GM19035 (cell line): ENCODE measurements around the gene TENT5C.
"Not testable (repeated sequence)": the region's sequence is repeated elsewhere in the genome, so short reads cannot be mapped to it uniquely, and the experiment has no call there.

Source experiments
- ATAC-seq: cut with Tn5 transposase; IDR thresholded peaks from one replicate; pipeline ENCODE4 v1.9.1; 2021; ENCODE audit not compliant: unreplicated experiment

The TENT5C gene

DNA sequence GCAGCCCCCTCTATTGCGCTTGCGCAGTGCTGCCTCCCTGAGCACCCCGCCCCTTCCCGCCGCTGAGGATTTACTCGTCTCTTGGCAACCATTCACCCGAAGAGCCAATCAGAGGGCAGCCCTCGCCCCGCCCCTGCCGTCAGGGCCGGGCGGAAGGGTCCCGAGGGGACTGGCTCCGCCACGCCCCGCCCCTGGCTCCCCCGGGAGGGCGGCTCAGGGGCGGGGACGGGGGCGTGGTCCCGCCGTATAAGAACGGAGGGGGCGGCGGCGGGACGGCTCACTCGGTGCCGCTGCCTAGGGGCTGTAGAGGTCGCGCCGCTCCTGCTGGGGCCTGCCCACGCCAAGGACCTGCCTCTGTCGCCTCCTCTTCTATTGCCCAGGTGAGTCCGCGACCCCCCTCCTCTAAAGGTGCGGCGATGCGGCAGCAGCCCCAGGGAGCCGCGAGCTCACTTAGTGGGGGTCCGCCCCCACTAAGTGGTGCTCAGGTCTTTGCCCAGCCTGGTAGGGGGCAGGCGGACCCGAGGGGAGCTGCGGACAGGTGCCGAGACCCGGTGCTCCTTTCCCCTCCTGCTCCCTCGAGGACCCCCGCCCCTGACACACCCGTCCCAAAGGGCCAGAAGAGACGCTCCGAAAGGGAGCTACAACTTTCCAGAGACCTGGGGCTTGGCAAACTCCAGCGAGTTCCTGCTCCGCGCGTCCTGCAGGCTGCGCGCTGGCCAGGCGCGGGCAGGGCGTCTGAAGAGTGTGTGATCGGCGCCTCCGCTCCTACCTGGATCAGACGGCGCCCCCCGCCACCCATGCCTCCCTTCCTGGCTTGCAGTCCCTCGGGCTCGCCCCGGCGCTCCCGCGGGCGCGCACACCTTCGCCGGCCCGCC, at the start of gene TENT5C:
Gene TENT5C, plus strand, starts transcription at position 275 of the 875 bp plus-strand sequence. CDS start 16,821 bp downstream, outside the sequence.
- peak; percentile 91 for ATAC-seq

DNA sequence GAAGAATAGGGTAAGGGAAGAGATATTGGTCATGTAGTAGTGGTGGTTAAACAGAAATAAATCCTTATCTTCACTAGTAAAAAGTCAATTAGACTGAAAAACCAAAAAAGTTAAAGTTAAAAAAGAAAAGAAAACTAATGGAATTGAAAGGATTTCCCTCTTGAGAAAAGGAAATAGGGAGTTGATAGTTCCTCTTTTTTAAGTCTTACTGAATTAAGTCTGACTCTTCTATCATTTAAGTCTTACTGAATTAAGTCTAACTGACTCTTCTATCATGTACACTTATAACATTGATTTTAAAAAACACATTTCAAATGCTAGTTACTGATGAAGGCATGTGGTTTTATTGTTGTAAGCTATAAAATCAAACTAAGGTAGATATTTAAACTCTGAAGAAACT, 49.5 kb upstream of the TENT5C start:
- ATAC-seq: no peak

DNA sequence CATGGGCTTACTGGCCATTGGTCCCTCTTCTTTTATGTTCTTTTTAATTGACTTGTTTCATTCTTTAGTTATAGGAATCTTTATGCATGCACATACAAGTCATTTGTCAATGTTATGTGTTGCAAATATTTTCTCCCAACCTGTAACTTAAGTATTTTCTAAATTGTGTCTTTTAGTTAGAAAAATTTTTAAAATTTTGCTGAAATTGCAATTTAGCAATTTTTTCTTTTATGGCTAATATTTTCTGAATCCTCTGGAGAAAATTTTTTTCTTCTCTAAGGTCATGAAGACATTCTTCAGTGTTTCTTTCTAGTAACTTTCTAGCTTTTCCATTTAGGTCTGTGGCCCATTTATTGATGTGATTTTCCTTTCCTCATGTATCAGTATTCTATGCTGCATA, 48.9 kb upstream of the TENT5C start:
- ATAC-seq: no peak

DNA sequence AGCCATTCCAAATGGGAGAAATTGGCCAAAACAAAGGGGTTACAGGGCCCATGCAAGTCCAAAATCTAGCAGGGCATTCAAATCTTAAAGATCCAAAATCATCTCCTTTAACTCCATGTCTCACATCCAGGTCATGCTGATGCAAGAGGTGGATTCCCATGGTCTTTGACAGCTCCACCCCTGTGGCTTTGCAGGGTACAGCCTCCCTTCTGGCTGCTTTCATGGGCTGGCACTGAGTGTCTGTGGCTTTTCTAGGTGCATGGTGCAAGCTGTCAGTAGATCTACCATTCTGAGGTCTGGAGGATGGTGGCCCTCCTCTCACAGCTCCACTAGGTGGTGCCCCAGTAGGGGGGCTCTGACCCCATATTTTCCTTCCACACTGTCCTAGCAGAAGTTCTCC, 47.4 kb upstream of the TENT5C start:
- not testable (repeated sequence) for ATAC-seq

DNA sequence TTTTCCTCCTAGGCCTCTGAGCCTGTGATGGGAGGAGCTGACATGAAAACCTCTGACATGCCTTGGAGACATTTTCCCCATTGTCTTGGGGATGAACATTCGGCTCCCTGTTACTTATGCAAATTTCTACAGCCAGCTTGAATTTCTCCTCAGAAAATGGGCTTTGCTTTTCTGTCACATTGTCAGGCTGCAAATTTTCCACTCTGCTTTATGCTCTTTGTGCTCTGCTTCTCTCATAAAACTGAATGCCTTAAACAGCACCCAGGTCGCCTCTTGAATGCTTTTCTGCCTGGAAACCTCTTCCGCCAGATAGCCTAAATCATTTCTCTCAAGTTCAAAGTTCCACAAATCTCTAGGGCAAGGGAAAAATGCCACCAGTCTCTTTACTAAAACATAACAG, 46.7 kb upstream of the TENT5C start:
- ATAC-seq: no peak

DNA sequence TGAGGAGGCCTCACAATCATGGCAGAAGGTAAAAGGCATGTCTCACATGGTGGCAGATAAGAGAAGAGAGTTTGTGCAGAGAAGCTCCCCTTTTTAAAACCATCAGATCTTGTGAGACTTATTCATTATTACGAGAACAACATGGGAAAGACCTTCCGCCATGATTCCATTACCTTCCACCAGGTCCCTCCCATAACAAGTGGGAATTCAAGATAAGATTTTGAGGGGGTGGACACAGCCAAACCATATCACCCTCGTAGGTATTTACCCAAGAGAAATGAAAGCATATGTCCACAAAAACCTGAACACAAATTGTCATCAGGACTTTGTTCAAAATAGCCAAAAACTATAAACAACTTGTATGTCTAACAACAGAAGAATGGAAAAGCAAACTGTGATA, 45.9 kb upstream of the TENT5C start:
- no peak for ATAC-seq

DNA sequence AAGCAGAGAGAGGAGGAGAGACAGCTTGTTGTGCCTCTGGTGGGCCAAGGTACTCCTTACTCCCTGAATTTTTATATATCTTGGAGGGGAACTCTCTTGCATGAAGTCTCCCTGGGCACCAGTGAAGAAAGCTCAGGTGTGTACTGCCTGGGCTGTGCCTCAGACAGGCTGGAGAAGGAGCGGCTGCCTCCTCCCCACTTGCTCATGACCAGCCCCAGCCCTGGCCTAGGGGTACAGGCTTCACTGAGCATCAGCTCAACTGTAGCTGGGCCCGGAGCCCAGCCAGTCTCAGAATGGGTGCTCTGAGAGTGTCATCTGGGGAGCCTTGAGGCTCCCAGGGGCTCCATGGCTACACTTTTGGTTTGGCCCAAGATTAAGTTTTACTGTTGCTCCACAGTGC, 44.8 kb upstream of the TENT5C start:
- no peak for ATAC-seq

DNA sequence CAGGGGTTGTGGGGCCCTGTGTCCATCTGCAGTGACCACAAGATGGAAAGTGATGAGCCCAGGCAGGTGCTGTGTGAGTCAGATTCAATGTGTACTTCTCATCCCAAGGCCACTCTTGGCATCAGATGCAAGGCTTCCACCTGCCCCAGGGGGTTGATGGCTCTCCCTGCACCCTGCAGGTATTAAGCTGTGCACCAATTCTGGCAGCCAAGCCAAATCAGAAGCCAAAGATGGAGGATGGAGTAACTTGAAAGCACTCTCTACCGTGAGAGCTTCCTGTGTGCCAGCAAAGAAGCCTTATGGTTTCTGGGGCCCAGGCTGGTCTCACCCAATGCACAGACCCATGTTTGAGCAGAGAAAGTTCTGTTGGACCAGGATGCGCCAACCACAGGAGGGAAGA, 44.3 kb upstream of the TENT5C start:
- no peak for ATAC-seq

DNA sequence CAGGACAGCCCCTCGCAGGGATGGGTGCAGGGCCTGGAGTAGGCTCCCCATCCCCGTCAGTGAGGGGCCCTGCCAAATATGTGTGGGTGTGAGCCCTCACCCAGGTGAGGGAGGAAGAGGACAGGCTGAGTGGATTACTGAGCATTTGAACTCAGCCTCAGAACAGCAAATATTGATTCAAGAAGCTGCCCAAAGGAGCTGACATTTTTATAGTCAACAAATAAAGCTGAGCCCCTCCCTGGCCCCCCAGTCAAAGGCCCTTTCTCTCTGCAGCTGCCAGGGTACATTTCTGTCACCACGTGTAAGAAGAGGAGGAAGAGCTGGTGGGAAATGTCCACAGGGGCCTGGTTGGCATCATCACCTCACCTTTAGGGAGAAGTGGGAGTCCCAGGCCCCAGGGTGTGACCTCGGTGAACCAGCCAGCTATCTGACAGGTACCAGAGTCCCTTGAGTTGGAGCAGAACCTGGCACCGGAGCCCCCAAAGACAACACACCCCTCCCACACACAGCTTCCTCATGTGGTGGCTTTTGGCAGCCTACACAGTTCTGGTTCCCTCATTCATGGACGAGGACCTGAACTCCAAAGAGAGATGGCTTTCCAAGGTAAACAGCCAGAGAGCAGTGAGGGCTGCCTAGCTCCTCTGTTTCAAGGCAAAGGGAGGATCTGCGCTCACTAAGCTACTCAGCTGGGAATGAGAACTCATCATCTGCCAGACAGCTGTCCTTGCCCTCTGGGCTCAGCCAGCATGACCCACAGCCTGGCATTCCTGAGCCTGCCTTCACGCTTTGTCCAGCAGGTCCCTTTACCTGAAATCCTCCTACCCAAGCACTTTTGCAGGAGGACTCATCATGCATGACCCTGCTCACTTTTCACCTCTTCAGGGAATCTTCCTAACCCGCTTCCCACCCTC, 43.0 kb upstream of the TENT5C start:
- ATAC-seq: no peak

DNA sequence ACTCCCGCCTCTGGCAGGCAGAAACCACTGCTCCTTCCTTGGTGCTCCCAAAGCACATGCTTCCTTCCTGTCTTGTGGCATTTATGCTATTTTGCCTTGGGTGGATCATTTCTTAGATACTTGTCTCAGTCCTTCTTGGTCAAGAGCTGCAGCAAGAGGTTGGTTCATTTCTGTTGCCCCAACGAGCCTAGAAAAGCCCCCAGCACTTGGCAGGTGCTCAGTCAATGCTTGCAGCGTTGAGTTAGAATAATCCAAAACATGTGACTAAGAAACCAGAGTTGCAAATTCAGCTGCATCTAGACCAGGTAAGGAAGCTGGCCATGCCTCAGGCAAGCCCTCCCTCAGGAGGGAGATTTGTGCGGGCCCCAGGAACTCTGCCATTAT, 42.4 kb upstream of the TENT5C start:
- ATAC-seq: no peak

DNA sequence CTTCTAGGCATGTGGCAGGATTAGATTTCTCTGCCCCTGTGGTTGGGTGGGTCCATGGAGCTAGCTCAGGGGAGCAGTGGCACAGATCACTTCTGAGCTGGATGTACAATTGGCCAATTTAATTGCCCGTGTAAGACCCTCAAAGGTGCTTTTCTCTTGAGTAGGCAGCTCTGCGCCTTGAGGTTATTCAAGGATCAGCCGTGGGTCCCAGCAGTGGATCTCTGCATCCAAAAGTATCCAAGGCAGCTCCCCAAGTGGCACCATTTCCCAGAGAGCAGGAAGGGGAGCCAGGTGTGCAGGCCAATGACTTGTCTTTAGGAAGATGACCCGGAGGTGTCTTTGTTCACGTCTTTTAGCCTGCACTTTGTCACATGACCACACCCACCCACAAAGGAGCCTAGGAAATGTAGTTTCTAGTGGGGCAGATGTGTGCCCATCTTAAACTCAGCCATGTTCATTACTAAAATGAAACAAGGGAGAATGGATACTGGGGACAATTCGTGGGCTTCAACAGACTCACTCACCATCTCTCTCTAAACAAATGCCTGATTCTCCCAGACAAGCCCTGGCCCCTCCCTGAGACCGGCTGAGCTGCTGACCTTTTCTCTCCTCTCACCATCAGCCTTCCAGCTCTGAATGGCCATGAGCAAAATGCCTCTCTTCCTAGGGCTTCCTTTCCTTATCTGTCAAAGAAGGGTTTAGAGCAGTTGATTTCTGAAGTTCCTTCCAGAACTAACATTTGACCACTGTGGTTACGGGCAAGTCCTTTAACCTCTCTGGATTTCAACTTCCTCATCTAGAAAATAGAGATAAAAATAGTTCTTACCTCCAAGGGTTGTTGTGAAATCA, 41.4 kb upstream of the TENT5C start:
- no peak for ATAC-seq

DNA sequence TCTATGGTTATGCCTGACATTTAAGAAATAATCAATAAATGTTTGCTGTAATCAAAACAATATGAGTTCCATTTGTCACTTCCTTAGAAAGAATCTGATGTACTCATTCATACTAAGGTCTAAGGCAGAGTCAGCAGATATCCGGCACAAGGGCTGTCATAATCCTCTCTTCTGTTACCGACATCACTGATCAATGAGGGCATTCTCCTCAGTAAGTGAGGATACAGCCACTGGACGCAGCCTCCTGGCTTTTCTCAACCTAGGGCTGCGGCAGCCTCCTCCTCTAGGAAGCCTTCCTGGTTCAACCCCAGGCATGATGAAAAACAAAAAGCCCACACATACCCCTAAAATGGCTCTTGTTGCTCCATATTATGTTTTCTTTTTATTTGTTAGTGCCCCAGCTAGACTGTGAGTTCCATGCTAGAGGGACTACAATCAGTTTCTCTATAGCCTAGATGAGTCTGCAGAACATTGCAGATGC, 40.7 kb upstream of the TENT5C start:
- ATAC-seq: no peak

DNA sequence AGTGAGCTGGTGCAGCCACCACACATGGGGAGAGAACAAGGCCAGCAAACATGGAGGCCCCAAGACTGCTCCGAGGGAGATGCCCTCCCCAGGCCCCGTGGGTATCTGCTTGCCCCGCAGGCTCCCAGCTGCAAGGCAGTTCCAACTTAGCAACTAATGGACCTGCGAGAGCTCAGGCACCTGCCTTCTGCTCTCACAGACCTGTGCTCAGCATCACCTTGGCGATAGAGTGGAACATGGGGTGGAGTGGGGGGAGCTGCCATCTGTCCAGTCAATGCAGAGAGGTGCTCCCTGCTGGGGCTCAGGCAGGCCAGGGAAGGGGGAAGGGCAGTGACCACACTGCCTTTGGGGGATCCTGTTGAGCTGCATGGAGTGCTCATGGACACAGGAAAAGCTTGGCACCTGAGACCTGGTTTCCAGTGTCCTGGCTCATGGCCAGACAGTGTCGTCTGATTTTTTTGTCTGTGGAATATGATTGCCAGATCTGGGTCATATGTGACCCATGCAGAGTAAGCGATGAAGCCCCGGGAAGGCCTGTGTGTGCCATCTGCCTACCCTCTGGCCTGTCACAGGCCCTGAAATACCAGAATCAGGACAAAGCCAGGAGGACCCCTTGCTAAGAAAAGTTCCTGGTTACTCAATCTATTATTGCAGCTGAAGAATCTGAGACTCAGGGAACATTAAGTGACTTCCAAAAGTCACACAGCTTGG, 39.9 kb upstream of the TENT5C start:
- no peak for ATAC-seq

DNA sequence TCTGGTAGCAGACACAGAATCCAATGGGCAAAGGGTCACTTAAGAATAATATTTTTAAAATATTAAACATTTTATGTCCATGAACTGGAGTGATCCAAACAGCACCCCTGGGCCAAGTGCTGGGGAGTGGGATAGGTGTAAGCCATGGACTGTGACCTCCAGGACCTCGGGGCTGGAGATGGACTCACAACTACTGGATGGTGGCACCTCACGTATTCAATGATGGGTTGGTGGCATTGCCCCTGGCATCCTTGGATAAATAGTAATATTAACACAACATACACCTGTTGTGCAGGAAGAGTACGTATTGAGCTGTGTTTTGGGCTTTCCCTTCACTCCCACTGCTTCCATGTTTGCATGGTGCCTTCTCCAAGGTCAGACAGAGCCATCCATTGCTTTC, 39.3 kb upstream of the TENT5C start:
- ATAC-seq: no peak

DNA sequence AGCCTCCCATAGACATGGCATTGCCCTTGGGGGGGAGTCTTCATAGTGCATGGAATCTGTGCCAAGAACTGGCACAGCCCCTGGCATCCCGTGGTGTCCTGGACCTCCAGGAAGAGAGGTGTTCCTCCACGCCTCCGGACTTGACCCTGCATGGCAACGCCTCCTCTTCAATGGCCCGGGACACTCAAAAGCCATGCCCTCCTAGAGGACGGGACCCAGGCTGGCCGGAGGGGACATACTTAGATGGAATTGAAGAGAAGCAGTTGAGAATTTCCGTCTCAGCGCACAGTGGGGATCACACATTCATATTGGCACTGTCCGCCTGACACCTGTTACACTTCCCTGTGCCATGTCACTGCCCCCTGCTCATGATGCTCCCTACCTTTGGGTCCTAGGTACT, 38.4 kb upstream of the TENT5C start:
- ATAC-seq: no peak

DNA sequence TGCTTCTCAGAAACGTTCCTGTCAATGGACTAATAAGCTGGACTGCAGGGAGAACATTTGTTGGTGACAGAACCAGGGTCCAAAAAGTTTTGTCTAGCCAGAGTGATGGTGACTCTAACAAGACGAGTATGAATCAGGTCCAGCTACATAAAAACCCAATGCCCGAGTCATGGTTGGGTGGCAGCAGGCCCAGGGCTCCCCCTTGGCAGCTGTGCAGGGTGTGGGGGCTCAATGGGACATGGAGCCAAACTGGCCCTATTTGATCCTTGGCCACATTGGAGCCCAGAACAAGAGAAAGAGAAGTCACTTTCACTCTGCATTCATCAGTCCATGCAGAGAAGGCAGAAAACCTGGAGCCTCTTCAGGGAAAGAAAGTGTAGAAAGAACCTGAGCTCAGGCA, 37.9 kb upstream of the TENT5C start:
- ATAC-seq: no peak

DNA sequence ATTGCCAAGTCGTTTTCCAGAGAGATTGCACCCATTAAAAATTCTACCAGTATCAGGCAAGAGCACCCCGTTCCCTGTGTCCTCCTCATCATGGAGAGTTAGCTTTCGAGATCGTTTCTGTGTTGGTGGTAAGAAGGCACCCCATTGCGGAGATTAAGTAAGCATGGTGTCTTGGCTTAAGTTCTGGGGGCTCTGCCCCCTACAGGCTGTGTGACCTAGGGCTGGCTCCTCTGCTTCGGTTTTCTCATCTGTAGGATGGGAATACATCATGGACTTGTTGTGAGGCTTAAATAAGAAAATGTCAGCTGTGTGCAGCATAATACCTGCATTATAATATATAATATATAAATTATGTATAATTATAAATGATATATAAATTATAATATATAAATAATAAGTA, 36.8 kb upstream of the TENT5C start:
- ATAC-seq: no peak

DNA sequence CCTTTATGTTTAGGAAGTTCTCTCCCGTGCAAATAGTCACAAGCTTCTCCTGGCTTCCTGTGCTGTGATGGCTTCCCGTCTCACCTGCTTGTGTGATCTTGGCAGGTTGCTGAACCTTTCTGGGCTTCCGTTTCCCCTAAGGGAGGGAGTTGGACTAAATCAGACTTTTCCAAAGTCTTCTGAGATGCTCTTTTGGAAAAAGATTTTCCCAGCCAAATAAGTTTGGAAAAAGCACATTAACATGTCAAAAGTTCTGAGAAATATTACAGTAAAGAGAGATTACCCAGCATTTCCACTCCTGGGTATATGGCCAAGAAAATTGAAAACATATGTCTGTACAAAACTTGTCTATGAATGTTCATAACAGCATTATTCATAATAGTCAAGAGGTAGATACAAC, 36.0 kb upstream of the TENT5C start:
- no peak for ATAC-seq

DNA sequence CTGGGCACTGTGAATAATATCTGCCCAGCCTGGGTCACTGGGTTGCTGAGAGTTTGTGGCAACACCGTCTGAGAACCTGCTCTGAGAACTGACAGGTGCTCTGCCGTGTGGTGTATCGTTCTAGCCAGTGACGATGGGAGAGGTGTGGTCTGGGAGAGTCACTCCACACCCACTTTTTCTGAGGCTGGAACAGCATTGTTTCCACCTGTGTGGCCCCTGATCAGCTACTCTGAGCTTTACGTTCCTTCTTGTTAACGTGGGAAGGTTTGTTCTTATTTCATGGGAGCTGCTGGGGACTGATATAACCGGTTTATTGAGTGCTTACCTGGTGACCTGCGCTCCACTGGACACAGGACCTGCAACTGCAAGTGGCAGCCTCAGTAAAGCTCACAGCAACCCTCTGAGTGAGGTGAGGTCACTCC, 34.8 kb upstream of the TENT5C start:
- no peak for ATAC-seq

DNA sequence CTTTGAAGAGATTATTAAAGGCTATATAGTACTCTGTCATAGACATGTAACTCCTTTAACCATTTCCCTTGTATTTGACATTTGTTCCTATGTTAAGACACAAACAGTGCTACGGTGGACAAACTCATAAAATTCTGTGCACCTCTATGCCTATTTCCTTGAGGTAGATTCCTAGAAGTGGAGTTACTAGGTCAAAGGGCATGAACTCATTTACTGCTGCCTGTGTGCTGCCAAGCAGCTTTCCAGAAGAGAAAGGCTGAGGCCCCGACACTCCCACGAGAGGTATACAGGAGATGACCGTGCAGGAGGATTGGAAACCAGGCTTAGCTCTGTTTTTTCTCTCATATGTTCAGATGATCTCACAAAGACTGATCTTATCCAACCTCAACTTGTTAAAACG, 34.4 kb upstream of the TENT5C start:
- no peak for ATAC-seq
